GM12878 (cell line): ENCODE measurements around the gene NUP210L. TPM values are rescaled to one million over a fixed set of nuclear protein-coding genes. Genes with fewer than 3 reads are reported as not detected.

ENCODE experiments used
- ATF7 ChIP-seq: fragments of 450-650 bp; IDR thresholded peaks from 2 replicates; pipeline ENCODE4 v1.6.1; 2016; ENCODE audit warnings: low read depth, mild to moderate bottlenecking
- BRCA1 ChIP-seq: IDR thresholded peaks from 2 replicates; pipeline ENCODE4 v1.6.1; 2011; ENCODE audit warnings: low read depth, low read length, improper control_type of control experiment
- CHD2 ChIP-seq: IDR thresholded peaks from 2 replicates; pipeline ENCODE4 v1.6.1; 2011; ENCODE audit warnings: low read depth, low read length, improper control_type of control experiment, borderline replicate concordance
- EGR1 ChIP-seq, 2 experiments: IDR thresholded peaks; 1 replicate in 1 of 2; 2 replicates in 1 of 2; pipeline ENCODE4 v1.6.1; 2011 to 2012; ENCODE audit warnings: low read depth in 2 of 2, low read length in 2 of 2, borderline replicate concordance in 1 of 2, mild to moderate bottlenecking in 1 of 2, moderate library complexity in 1 of 2
- HDAC6 ChIP-seq: fragments of 200-600 bp; sonication (generic); IDR thresholded peaks from one replicate; pipeline ENCODE4 v1.8.0; 2017; ENCODE audit warnings: antibody characterized with exemption; ENCODE audit not compliant: unreplicated experiment
- HDGF ChIP-seq: fragments of 450-650 bp; IDR thresholded peaks from 2 replicates; pipeline ENCODE4 v1.6.1; 2016; ENCODE audit warnings: antibody characterized with exemption
- MEF2A ChIP-seq: IDR thresholded peaks from 2 replicates; pipeline ENCODE4 v1.6.1; 2011; ENCODE audit warnings: low read depth, mild to moderate bottlenecking, low read length, moderate library complexity; ENCODE audit not compliant: insufficient read depth
- MEF2B ChIP-seq: fragments of 450-650 bp; IDR thresholded peaks from 2 replicates; pipeline ENCODE4 v1.6.1; 2018; ENCODE audit warnings: mild to moderate bottlenecking, moderate library complexity; ENCODE audit not compliant: partially characterized antibody, poor library complexity, severe bottlenecking
- MXI1 ChIP-seq: fragments of 150-350 bp; IDR thresholded peaks from 2 replicates; pipeline ENCODE4 v1.6.1; 2011; ENCODE audit warnings: low read depth, mild to moderate bottlenecking, inconsistent platforms, low read length, improper control_type of control experiment
- MYC ChIP-seq: IDR thresholded peaks from 2 replicates; pipeline ENCODE4 v1.6.1; 2011; ENCODE audit warnings: mild to moderate bottlenecking, low read length, moderate library complexity, inconsistent platforms; ENCODE audit not compliant: insufficient read depth, insufficient replicate concordance, insufficient read length, severe bottlenecking
- POLR2A ChIP-seq: IDR thresholded peaks from 2 replicates; pipeline ENCODE4 v1.6.1; 2011; ENCODE audit warnings: low read depth, mild to moderate bottlenecking, low read length
- RBBP5 ChIP-seq: fragments of 200-600 bp; sonication (generic); conservative IDR thresholded peaks from 2 replicates; pipeline ENCODE4 v1.6.1; 2016
- SPI1 ChIP-seq: IDR thresholded peaks from 2 replicates; pipeline ENCODE4 v1.6.1; 2011; ENCODE audit warnings: low read depth, mild to moderate bottlenecking, low read length, moderate library complexity, borderline replicate concordance; ENCODE audit not compliant: insufficient read depth
- SUZ12 ChIP-seq: fragments of 200-600 bp; sonication (generic); IDR thresholded peaks from one replicate; pipeline ENCODE4 v1.6.1; 2018; ENCODE audit warnings: antibody characterized with exemption, mild to moderate bottlenecking; ENCODE audit not compliant: unreplicated experiment
- TARDBP ChIP-seq: IDR thresholded peaks from 2 replicates; pipeline ENCODE4 v1.6.1; 2016; ENCODE audit warnings: borderline replicate concordance
- TCF3 ChIP-seq: IDR thresholded peaks from 2 replicates; pipeline ENCODE4 v1.6.1; 2012; ENCODE audit warnings: low read depth, mild to moderate bottlenecking, low read length, borderline replicate concordance; ENCODE audit not compliant: insufficient read depth
- WRNIP1 ChIP-seq: IDR thresholded peaks from 2 replicates; pipeline ENCODE4 v1.6.1; 2011; ENCODE audit warnings: low read depth, low read length, improper control_type of control experiment, borderline replicate concordance
- ZNF24 ChIP-seq: fragments of 450-650 bp; IDR thresholded peaks from 2 replicates; pipeline ENCODE4 v1.6.1; 2017; ENCODE audit warnings: antibody characterized with exemption, mild to moderate bottlenecking
- polyA plus RNA-seq, 11 experiments: library from polyadenylated mRNA; depleted of rRNA in 4 of 11; unstranded in 6 of 11; stranded (reverse) in 5 of 11; fragments of >200 nt; fragmentation: Nextera tagmentation in 4 of 11; fragmentation: Illumina TruSeq in 1 of 11; extraction: Ambion mirVana in 4 of 11; extraction: Trizol in 1 of 11; gene quantifications; 1 replicate in 1 of 11; 2 replicates in 10 of 11; pipeline versions ENCODE4 v1.2.1 to v1.2.3, GENCODE V29; 2011 to 2016; ENCODE audit warnings: inconsistent platforms in 2 of 11, missing spikeins in 2 of 11, low read depth in 1 of 11
- total RNA-seq, 4 experiments: library from RNA; depleted of rRNA in 3 of 4; stranded (reverse); fragments of >200 nt in 3 of 4; fragmentation: Illumina TruSeq in 1 of 4; extraction: Trizol in 1 of 4; gene quantifications; 2 replicates each; pipeline versions ENCODE4 v1.2.1 to v1.2.3, GENCODE V29; 2013 to 2021
- TF ChIP-seq, protein P1 (sequence below): fragments of 450-650 bp; IDR thresholded peaks from 2 replicates; pipeline ENCODE4 v1.6.1; 2017; ENCODE audit warnings: mild to moderate bottlenecking, moderate library complexity
- TF ChIP-seq, protein P2 (sequence below): IDR thresholded peaks from 2 replicates; pipeline ENCODE4 v1.6.1; 2012; ENCODE audit warnings: improper control_type of control experiment, low read depth, low read length; ENCODE audit not compliant: insufficient replicate concordance

NUP210L gene
- total and polyA plus RNA-seq, 10 of the 15 experiments (the other 5 are each of a cell fraction or from before 2014, with no cell fraction given): 0.04 to 0.08 (median 0.07) TPM; not detected in 7

DNA sequence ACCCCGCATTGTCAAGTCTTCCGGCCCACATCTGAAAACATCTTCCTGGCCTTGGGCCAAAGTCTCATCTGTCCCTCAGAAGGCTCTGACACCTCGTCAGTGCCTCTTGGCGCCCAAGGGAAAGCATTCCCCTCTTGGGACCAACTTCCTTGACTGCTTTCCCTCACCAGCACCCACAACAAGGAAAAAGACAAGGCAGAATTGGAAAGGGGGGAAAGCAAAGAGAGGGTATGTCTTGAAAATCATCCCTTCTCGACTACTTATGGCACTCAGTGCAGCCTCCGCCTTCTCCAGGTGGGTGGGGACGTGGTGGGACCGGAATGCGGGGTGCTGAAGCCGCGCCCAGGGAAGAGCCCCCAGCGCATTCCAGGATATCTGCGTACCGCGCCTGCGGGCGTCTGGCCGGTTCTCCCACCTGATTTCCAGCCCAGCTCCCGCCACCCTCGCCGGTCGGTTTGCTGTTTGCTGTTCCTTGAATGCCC, 191.0 kb downstream of the NUP210L start (continued):
- no peak for TF ChIP-seq SUZ12
- TF ChIP-seq CHD2: no peak
- no peak for TF ChIP-seq POLR2A
- no peak for TF ChIP-seq MXI1
- TF ChIP-seq SPI1: no peak
- peak; percentile 53 for TF ChIP-seq ATF7
- TF ChIP-seq, protein P1, sequence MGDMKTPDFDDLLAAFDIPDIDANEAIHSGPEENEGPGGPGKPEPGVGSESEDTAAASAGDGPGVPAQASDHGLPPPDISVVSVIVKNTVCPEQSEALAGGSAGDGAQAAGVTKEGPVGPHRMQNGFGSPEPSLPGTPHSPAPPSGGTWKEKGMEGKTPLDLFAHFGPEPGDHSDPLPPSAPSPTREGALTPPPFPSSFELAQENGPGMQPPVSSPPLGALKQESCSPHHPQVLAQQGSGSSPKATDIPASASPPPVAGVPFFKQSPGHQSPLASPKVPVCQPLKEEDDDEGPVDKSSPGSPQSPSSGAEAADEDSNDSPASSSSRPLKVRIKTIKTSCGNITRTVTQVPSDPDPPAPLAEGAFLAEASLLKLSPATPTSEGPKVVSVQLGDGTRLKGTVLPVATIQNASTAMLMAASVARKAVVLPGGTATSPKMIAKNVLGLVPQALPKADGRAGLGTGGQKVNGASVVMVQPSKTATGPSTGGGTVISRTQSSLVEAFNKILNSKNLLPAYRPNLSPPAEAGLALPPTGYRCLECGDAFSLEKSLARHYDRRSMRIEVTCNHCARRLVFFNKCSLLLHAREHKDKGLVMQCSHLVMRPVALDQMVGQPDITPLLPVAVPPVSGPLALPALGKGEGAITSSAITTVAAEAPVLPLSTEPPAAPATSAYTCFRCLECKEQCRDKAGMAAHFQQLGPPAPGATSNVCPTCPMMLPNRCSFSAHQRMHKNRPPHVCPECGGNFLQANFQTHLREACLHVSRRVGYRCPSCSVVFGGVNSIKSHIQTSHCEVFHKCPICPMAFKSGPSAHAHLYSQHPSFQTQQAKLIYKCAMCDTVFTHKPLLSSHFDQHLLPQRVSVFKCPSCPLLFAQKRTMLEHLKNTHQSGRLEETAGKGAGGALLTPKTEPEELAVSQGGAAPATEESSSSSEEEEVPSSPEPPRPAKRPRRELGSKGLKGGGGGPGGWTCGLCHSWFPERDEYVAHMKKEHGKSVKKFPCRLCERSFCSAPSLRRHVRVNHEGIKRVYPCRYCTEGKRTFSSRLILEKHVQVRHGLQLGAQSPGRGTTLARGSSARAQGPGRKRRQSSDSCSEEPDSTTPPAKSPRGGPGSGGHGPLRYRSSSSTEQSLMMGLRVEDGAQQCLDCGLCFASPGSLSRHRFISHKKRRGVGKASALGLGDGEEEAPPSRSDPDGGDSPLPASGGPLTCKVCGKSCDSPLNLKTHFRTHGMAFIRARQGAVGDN: no peak
- no peak for TF ChIP-seq WRNIP1
- no peak for TF ChIP-seq BRCA1
- no peak for TF ChIP-seq MEF2A
- TF ChIP-seq EGR1 (IDR thresholded peaks at IDR 0.05; ENCODE audit: borderline replicate concordance in 1 of 2, low read depth in 2 of 2, low read length in 2 of 2): no peak
- TF ChIP-seq HDGF: 0 out of 2 replicates have a peak, but pooled peaks have one; percentile 43
- TF ChIP-seq, protein P2, sequence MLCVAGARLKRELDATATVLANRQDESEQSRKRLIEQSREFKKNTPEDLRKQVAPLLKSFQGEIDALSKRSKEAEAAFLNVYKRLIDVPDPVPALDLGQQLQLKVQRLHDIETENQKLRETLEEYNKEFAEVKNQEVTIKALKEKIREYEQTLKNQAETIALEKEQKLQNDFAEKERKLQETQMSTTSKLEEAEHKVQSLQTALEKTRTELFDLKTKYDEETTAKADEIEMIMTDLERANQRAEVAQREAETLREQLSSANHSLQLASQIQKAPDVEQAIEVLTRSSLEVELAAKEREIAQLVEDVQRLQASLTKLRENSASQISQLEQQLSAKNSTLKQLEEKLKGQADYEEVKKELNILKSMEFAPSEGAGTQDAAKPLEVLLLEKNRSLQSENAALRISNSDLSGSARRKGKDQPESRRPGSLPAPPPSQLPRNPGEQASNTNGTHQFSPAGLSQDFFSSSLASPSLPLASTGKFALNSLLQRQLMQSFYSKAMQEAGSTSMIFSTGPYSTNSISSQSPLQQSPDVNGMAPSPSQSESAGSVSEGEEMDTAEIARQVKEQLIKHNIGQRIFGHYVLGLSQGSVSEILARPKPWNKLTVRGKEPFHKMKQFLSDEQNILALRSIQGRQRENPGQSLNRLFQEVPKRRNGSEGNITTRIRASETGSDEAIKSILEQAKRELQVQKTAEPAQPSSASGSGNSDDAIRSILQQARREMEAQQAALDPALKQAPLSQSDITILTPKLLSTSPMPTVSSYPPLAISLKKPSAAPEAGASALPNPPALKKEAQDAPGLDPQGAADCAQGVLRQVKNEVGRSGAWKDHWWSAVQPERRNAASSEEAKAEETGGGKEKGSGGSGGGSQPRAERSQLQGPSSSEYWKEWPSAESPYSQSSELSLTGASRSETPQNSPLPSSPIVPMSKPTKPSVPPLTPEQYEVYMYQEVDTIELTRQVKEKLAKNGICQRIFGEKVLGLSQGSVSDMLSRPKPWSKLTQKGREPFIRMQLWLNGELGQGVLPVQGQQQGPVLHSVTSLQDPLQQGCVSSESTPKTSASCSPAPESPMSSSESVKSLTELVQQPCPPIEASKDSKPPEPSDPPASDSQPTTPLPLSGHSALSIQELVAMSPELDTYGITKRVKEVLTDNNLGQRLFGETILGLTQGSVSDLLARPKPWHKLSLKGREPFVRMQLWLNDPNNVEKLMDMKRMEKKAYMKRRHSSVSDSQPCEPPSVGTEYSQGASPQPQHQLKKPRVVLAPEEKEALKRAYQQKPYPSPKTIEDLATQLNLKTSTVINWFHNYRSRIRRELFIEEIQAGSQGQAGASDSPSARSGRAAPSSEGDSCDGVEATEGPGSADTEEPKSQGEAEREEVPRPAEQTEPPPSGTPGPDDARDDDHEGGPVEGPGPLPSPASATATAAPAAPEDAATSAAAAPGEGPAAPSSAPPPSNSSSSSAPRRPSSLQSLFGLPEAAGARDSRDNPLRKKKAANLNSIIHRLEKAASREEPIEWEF: no peak
- TF ChIP-seq HDAC6: no peak
- no peak for TF ChIP-seq TARDBP
- TF ChIP-seq RBBP5: no peak
- TF ChIP-seq ZNF24: no peak
- no peak for TF ChIP-seq TCF3
- TF ChIP-seq MEF2B: peak; percentile 38
- TF ChIP-seq MYC: no peak
